H1 (cell line): ENCODE results near the gene NXN. TPM values are rescaled to one million over a fixed set of nuclear protein-coding genes. Genes with fewer than 3 reads are reported as not detected.
"Not testable (repeated sequence)": the region's sequence is repeated elsewhere in the genome, so short reads cannot be mapped to it uniquely, and the experiment has no call there.

Source experiments
- CTCF ChIA-PET: fragments of 300-600 bp; sonication (Branson Sonifier 250); formaldehyde crosslinking; loops from one replicate; lab custom pipeline; 2021; ENCODE audit not compliant: partially characterized antibody; lab: Charles Lee
- POLR2A ChIA-PET: fragments of 300-600 bp; sonication (Branson Sonifier 250); formaldehyde crosslinking; loops from one replicate; lab custom pipeline; 2021; ENCODE audit warnings: inconsistent platforms; ENCODE audit not compliant: partially characterized antibody; lab: Charles Lee
- DNase-seq, 2 experiments: peaks; one replicate each; pipeline versions ENCODE4 v3.0.0 to v3.0.0-alpha.2; 2010 to 2022; ENCODE audit warnings: low spot score in 2 of 2, low read depth in 1 of 2, mixed read lengths in 1 of 2
- FAIRE-seq: peaks from 2 replicates; lab custom pipeline; 2011; peaks lifted over from hg19 to GRCh38; lab: Jason Lieb, UNC
- H2AFZ ChIP-seq: 2 replicates; pipeline ENCODE4 v1.8.1; 2012; ENCODE audit warnings: low read length, inconsistent platforms
- H2AK5ac ChIP-seq: 2 replicates; pipeline ENCODE4 v1.6.1; 2013; ENCODE audit warnings: low read depth, low read length
- H2BK120ac ChIP-seq: replicated peaks from 2 replicates; pipeline ENCODE3; 2013; ENCODE audit warnings: low read depth, low read length, inconsistent platforms
- H2BK12ac ChIP-seq: 2 replicates; pipeline ENCODE4 v1.6.1; 2013; ENCODE audit warnings: low read depth, low read length
- H2BK15ac ChIP-seq: 2 replicates; pipeline ENCODE4 v1.6.1; 2013; ENCODE audit warnings: low read length
- H2BK20ac ChIP-seq: 2 replicates; pipeline ENCODE4 v1.6.1; 2013; ENCODE audit warnings: low read length
- H2BK5ac ChIP-seq: 2 replicates; pipeline ENCODE4 v1.6.1; 2013; ENCODE audit warnings: low read depth, low read length
- H3K14ac ChIP-seq: 2 replicates; pipeline ENCODE4 v1.6.1; 2013; ENCODE audit warnings: inconsistent platforms; ENCODE audit not compliant: insufficient read length
- H3K18ac ChIP-seq: 2 replicates; pipeline ENCODE4 v1.6.1; 2013; ENCODE audit warnings: low read length; ENCODE audit errors: extremely low read depth
- H3K23ac ChIP-seq: 2 replicates; pipeline ENCODE4 v1.6.1; 2013; ENCODE audit warnings: inconsistent platforms; ENCODE audit not compliant: insufficient read length
- H3K23me2 ChIP-seq: 2 replicates; pipeline ENCODE4 v1.6.1; 2013; ENCODE audit warnings: low read depth, low read length
- H3K27ac ChIP-seq: 2 replicates; pipeline ENCODE4 v1.6.1; 2011; ENCODE audit warnings: low read depth, low read length, inconsistent platforms
- H3K27me3 ChIP-seq, 4 experiments: replicated peaks in 1 of 4; 1 replicate in 1 of 4; 2 replicates in 3 of 4; pipeline versions ENCODE4 v1.6.1 to v1.8.1; 2011 to 2013; ENCODE audit warnings: low read length in 3 of 4, mild to moderate bottlenecking in 3 of 4, inconsistent platforms in 2 of 4, mixed read lengths in 2 of 4, moderate library complexity in 1 of 4; ENCODE audit not compliant: control insufficient read depth in 3 of 4, insufficient read depth in 3 of 4; ENCODE audit errors: extremely low read depth in 1 of 4
- H3K36me3 ChIP-seq, 4 experiments: 2 replicates each; pipeline versions ENCODE4 v1.6.1 to v1.8.1; 2011 to 2013; ENCODE audit warnings: mild to moderate bottlenecking in 4 of 4, low read length in 3 of 4, moderate library complexity in 2 of 4, control low read depth in 1 of 4, inconsistent platforms in 1 of 4; ENCODE audit not compliant: insufficient read depth in 4 of 4, control insufficient read depth in 2 of 4
- H3K4ac ChIP-seq: replicated peaks from 2 replicates; pipeline ENCODE3; 2013; ENCODE audit warnings: low read length, low read depth, mixed read lengths, inconsistent platforms; ENCODE audit not compliant: insufficient read length
- H3K4me1 ChIP-seq, 4 experiments: replicated peaks in 1 of 4; 1 replicate in 1 of 4; 2 replicates in 3 of 4; pipeline versions ENCODE4 v1.6.1 to v1.8.1; 2011 to 2013; ENCODE audit warnings: low read length in 3 of 4, inconsistent platforms in 2 of 4, mixed read lengths in 1 of 4; ENCODE audit not compliant: insufficient read depth in 4 of 4, control insufficient read depth in 3 of 4
- H3K4me2 ChIP-seq, 2 experiments: 2 replicates each; pipeline versions ENCODE4 v1.6.1 to v1.8.1; 2011 to 2013; ENCODE audit warnings: low read depth in 2 of 2, low read length in 2 of 2, control low read depth in 1 of 2, inconsistent platforms in 1 of 2, mild to moderate bottlenecking in 1 of 2; ENCODE audit not compliant: insufficient read depth in 1 of 2
- H3K4me3 ChIP-seq, 4 experiments: fragments of 200-600, 300-600 bp in 1 of 4; sonication (generic), shearing (Covaris generic), sonication (Bioruptor Twin) in 1 of 4; 2 replicates each; pipeline versions ENCODE4 v1.5.1 to v1.8.1; 2011 to 2016; ENCODE audit warnings: low read length in 4 of 4, low read depth in 3 of 4, control low read depth in 2 of 4, inconsistent platforms in 2 of 4, mild to moderate bottlenecking in 2 of 4, mixed read lengths in 1 of 4, moderate library complexity in 1 of 4; ENCODE audit not compliant: insufficient read depth in 2 of 4; ENCODE audit errors: extremely low read depth in 1 of 4
- H3K56ac ChIP-seq: replicated peaks from 2 replicates; pipeline ENCODE3; 2013; ENCODE audit warnings: low read depth, mild to moderate bottlenecking, mixed read lengths, low read length, inconsistent platforms; ENCODE audit not compliant: insufficient read length
- H3K79me1 ChIP-seq: 2 replicates; pipeline ENCODE4 v1.6.1; 2013; ENCODE audit warnings: low read depth, low read length, control low read depth
- H3K79me2 ChIP-seq, 2 experiments: 2 replicates each; pipeline versions ENCODE4 v1.6.1 to v1.8.1; 2012 to 2013; ENCODE audit warnings: low read length in 2 of 2, mild to moderate bottlenecking in 2 of 2, inconsistent platforms in 1 of 2; ENCODE audit not compliant: insufficient read depth in 2 of 2, control insufficient read depth in 1 of 2
- H3K9ac ChIP-seq, 4 experiments: replicated peaks in 1 of 4; 1 replicate in 1 of 4; 2 replicates in 3 of 4; pipeline versions ENCODE4 v1.6.1 to v1.8.1; 2011 to 2013; ENCODE audit warnings: low read depth in 3 of 4, low read length in 3 of 4, control low read depth in 2 of 4, mild to moderate bottlenecking in 2 of 4, moderate library complexity in 2 of 4, inconsistent platforms in 1 of 4; ENCODE audit errors: extremely low read depth in 1 of 4
- H3K9me3 ChIP-seq, 2 experiments: 2 replicates each; pipeline versions ENCODE4 v1.6.1 to v1.8.1; 2012 to 2013; ENCODE audit warnings: mild to moderate bottlenecking in 2 of 2, moderate library complexity in 2 of 2, control low read depth in 1 of 2, inconsistent platforms in 1 of 2, low read depth in 1 of 2, low read length in 1 of 2, mixed read lengths in 1 of 2; ENCODE audit not compliant: insufficient read depth in 2 of 2
- H4K20me1 ChIP-seq, 2 experiments: replicated peaks in 1 of 2; 2 replicates each; pipeline versions ENCODE3 to v1.8.1; 2011 to 2013; ENCODE audit warnings: inconsistent platforms in 2 of 2, low read length in 2 of 2, mild to moderate bottlenecking in 1 of 2; ENCODE audit not compliant: insufficient read depth in 2 of 2, control insufficient read depth in 1 of 2
- H4K5ac ChIP-seq: 2 replicates; pipeline ENCODE4 v1.6.1; 2013; ENCODE audit warnings: low read length, low read depth, mixed read lengths, inconsistent platforms; ENCODE audit not compliant: insufficient read length
- H4K8ac ChIP-seq: 2 replicates; pipeline ENCODE4 v1.8.0; 2013; ENCODE audit warnings: mild to moderate bottlenecking, moderate library complexity, low read length, inconsistent platforms; ENCODE audit not compliant: insufficient read depth; ENCODE audit errors: extremely low read depth
- H4K91ac ChIP-seq: replicated peaks from 2 replicates; pipeline ENCODE3; 2013; ENCODE audit warnings: low read length, mixed read lengths, inconsistent platforms; ENCODE audit not compliant: insufficient read length
- KDM1A ChIP-seq: fragments of 200-600, 300-600 bp; sonication (generic); IDR thresholded peaks from 2 replicates; pipeline ENCODE4 v1.7.1; 2016; ENCODE audit warnings: mild to moderate bottlenecking, low read length, borderline replicate concordance
- WGBS, 2 experiments: shearing (Covaris generic) in 1 of 2; methylation state at CpG; one replicate each; pipeline versions ENCODE4 v1.1.6 to v1.1.7; 2013 to 2015; ENCODE audit warnings: low lambda C conversion rate in 2 of 2, mixed read lengths in 2 of 2, inconsistent platforms in 1 of 2, low coverage in 1 of 2, missing lambda C conversion rate in 1 of 2; ENCODE audit not compliant: insufficient replicate concordance in 2 of 2, insufficient coverage in 1 of 2, insufficient read length in 1 of 2; ENCODE audit errors: extremely low coverage in 1 of 2, missing lambda C conversion rate in 1 of 2; 5-methylcytosine and 5-hydroxymethylcytosine counted together
- polyA plus RNA-seq, 7 experiments: library from polyadenylated mRNA; depleted of rRNA in 3 of 7; stranded (reverse) in 5 of 7; unstranded in 2 of 7; fragments of >200 nt in 5 of 7; fragments of 200-250 nt in 2 of 7; gene quantifications; 1 replicate in 5 of 7; 2 replicates in 1 of 7; 4 replicates in 1 of 7; pipeline versions ENCODE4 v1.2.1 to v1.2.3, GENCODE V29; 2011 to 2013; ENCODE audit warnings: missing spikeins in 2 of 7, mixed read lengths in 2 of 7
- total RNA-seq: library from RNA; stranded (reverse); fragmentation: NEBNext Ultra II Directional; extraction: Animal tissue kit (Norgen Biotek cat#: 25700); gene quantifications from 2 replicates; pipeline ENCODE4 v1.2.1, GENCODE V29; 2021

Gene NXN
- total and polyA plus RNA-seq, 2 of the 8 experiments (the other 6 are each of a cell fraction or from before 2014, with no cell fraction given) = 94.1 to 107 TPM

DNA sequence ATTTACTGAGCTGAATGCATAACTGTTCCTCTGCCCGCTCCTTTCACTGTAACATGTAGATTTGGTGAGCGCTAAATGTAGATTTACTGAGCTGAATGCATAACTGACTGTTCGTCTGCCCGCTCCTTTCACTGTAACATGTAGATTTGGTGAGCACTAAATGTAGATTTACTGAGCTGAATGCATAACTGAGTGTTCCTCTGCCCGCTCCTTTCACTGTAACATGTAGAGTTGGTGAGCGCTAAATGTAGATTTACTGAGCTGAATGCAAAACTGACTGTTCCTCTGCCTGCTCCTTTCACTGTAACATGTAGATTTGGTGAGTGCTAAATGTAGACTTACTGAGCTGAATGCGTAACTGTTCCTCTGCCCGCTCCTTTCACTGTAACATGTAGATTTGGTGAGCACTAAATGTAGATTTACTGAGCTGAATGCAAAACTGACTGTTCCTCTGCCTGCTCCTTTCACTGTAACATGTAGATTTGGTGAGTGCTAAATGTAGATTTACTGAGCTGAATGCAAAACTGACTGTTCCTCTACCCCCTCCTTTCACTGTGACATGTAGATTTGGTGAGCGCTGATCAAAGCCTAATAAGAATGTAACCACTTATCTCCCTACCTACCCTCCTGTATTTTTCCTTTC lies 224.1 kb downstream of the NXN start:
- POLR2A ChIA-PET = interaction anchor here (0.7 to 4.4 kb wide), 11 partner anchors 8 to 246 kb away, joined by 3 to 22 read pairs (median 3); partner anchors contain the start of genes GLOD4, MRM3 and TIMM22
- not testable (repeated sequence) for H3K4me3 ChIP-seq, H2BK5ac ChIP-seq, H2BK12ac ChIP-seq, H3K79me1 ChIP-seq, H3K23ac ChIP-seq, H3K9me3 ChIP-seq, H3K9ac ChIP-seq, H3K27me3 ChIP-seq, H3K4ac ChIP-seq, H4K91ac ChIP-seq, H2AFZ ChIP-seq, H3K14ac ChIP-seq, H2BK15ac ChIP-seq, H3K27ac ChIP-seq, H4K8ac ChIP-seq, H3K4me2 ChIP-seq, H2AK5ac ChIP-seq, H4K5ac ChIP-seq
- Histone ChIP-seq H3K36me3 (peaks cover 4 to 20% (median 14%) of the 10 kb centered on the region in 4 experiments; a peak in 7 of 8 replicates), H3K23me2 (peaks cover 11% of the 10 kb centered on the region), H3K4me1 (peaks cover 2 to 11% (median 7%) of the 10 kb centered on the region in 4 experiments; a peak in 6 of 7 replicates)
- peak; percentile 58 for FAIRE-seq
- TF ChIP-seq KDM1A = peak; percentile 27; the same call in 1 of the 2 replicates
- TF ChIP-seq, all 59 proteins: peak for 1; not testable (repeated sequence) for 58
- H2BK120ac ChIP-seq, DNase-seq, H3K18ac ChIP-seq, H2BK20ac ChIP-seq, H4K20me1 ChIP-seq, H3K56ac ChIP-seq: not testable (repeated sequence)
- H3K79me2 ChIP-seq = peaks cover 0 to 12% of the 10 kb centered on the region in 2 experiments; a peak in 3 of 4 replicates
- CTCF ChIA-PET = interaction anchor here (0.6 to 1.5 kb wide), 9 partner anchors 11 to 517 kb away, joined by 3 to 4 read pairs (median 3); partner anchors contain the start of gene TIMM22
- WGBS, 2 experiments = 95% methylated on average over 9 of the region's 9 CpGs; no CpG with 5 or more reads in 1 of the 2 experiments
